HepG2 (cell line): ENCODE data around the gene NTN4. TPM values are rescaled to one million over a fixed set of nuclear protein-coding genes. Genes with fewer than 3 reads are reported as not detected.

Experiments
- ATAC-seq: fragments of 200-7000 bp; cut with Tn5 transposase; 3 replicates; pipeline ENCODE4 v1.9.1; 2020; ENCODE audit warnings: mild to moderate bottlenecking, moderate library complexity
- BruUV-seq: library from RNA; stranded (reverse); fragments of 400-500 nt; replicated peaks from 2 replicates; lab custom pipeline; 2021; lab: Mats Ljungman, UMichigan
- CTCF ChIA-PET: fragments of 300-600 bp; formaldehyde crosslinking; extraction: SDS; loops from one replicate; lab custom pipeline; 2021; ENCODE audit warnings: low total read pairs, inconsistent platforms, low intra/inter-chr PET ratio; lab: Yijun Ruan, JAX
- POLR2A ChIA-PET: fragments of 350-600 bp; sonication (Branson Sonifier 250); formaldehyde crosslinking; loops from one replicate; lab custom pipeline; 2020; ENCODE audit warnings: antibody characterized with exemption, inconsistent platforms; lab: Yijun Ruan, JAX
- DNase-seq: peaks from one replicate; pipeline ENCODE4 v3.0.0-alpha.2; 2015; ENCODE audit warnings: low spot score
- FAIRE-seq: peaks from 3 replicates; lab custom pipeline; 2011; peaks lifted over from hg19 to GRCh38; lab: Jason Lieb, UNC
- H2AFZ ChIP-seq: one replicate; pipeline ENCODE4 v1.6.1; 2011; ENCODE audit warnings: low read length, inconsistent platforms
- H3K27ac ChIP-seq: fragments of 300-600 bp; 3 replicates; pipeline ENCODE4 v1.8.0; 2011; ENCODE audit warnings: mixed run types, mild to moderate bottlenecking, mixed read lengths, low read length, inconsistent platforms; ENCODE audit not compliant: insufficient read depth; ENCODE audit errors: extremely low read length
- H3K27me3 ChIP-seq, 2 experiments: fragments of 200-600 bp in 1 of 2; 2 replicates in 1 of 2; 3 replicates in 1 of 2; pipeline versions ENCODE4 v1.6.0 to v1.8.0; 2011; ENCODE audit warnings: low read length in 2 of 2, mild to moderate bottlenecking in 2 of 2, moderate library complexity in 2 of 2, inconsistent platforms in 1 of 2; ENCODE audit not compliant: insufficient read depth in 2 of 2, control insufficient read depth in 1 of 2
- H3K36me3 ChIP-seq, 2 experiments: fragments of 200-600 bp in 1 of 2; replicated peaks in 1 of 2; 2 replicates in 1 of 2; 3 replicates in 1 of 2; pipeline versions ENCODE4 v1.5.1 to v1.8.0; 2011; ENCODE audit warnings: low read length in 2 of 2, inconsistent platforms in 1 of 2; ENCODE audit not compliant: insufficient read depth in 2 of 2, control insufficient read depth in 1 of 2
- H3K4me1 ChIP-seq: 2 replicates; pipeline ENCODE4 v1.5.1; 2012; ENCODE audit warnings: low read length, inconsistent platforms; ENCODE audit not compliant: insufficient read depth
- H3K4me2 ChIP-seq: 2 replicates; pipeline ENCODE4 v1.6.0; 2011; ENCODE audit warnings: low read depth, low read length, inconsistent platforms
- H3K4me3 ChIP-seq, 3 experiments: fragments of 200-600 bp in 1 of 3; sonication (generic), shearing (Covaris generic) in 1 of 3; replicated peaks in 1 of 3; 2 replicates each; pipeline ENCODE4 v1.5.1; 2011 to 2016; ENCODE audit warnings: low read length in 3 of 3, inconsistent platforms in 2 of 3, low read depth in 2 of 3, mild to moderate bottlenecking in 2 of 3, control low read depth in 1 of 3, mixed read lengths in 1 of 3; ENCODE audit not compliant: insufficient read depth in 1 of 3
- H3K79me2 ChIP-seq: one replicate; pipeline ENCODE4 v1.6.1; 2011; ENCODE audit warnings: low read length, inconsistent platforms; ENCODE audit not compliant: insufficient read depth
- H3K9ac ChIP-seq: 2 replicates; pipeline ENCODE4 v1.6.0; 2011; ENCODE audit warnings: mild to moderate bottlenecking, low read depth, low read length, inconsistent platforms; ENCODE audit not compliant: insufficient read depth
- H3K9me3 ChIP-seq: 2 replicates; pipeline ENCODE4 v1.5.1; 2012; ENCODE audit warnings: mild to moderate bottlenecking, low read length
- H4K20me1 ChIP-seq: 2 replicates; pipeline ENCODE4 v1.6.0; 2011; ENCODE audit warnings: inconsistent platforms, mild to moderate bottlenecking, low read length, moderate library complexity; ENCODE audit not compliant: insufficient read depth
- AGO1 ChIP-seq: fragments of 200-400 bp; formaldehyde crosslinking; IDR thresholded peaks from 2 replicates; pipeline ENCODE4 v1.6.1; 2017; ENCODE audit warnings: mild to moderate bottlenecking, low read depth, low read length, moderate library complexity; ENCODE audit not compliant: poor library complexity, severe bottlenecking
- FOXP4 ChIP-seq: sonication (generic); formaldehyde crosslinking; IDR thresholded peaks from 2 replicates; pipeline ENCODE4 v1.4.0; 2020; ENCODE audit warnings: missing genetic modification reagents
- HDAC6 ChIP-seq: fragments of 200-600 bp; sonication (generic); IDR thresholded peaks from 2 replicates; pipeline ENCODE4 v1.7.0; 2017; ENCODE audit warnings: mild to moderate bottlenecking, antibody characterized with exemption, low read length, low read depth
- MAFF ChIP-seq: IDR thresholded peaks from 2 replicates; pipeline ENCODE4 v1.6.1; 2011; ENCODE audit warnings: low read depth, low read length, improper control_type of control experiment
- MXI1 ChIP-seq: IDR thresholded peaks from 3 replicates; pipeline ENCODE4 v1.6.1; 2012; ENCODE audit warnings: low read depth, low read length, inconsistent platforms, borderline replicate concordance
- STAG1 ChIP-seq: sonication (generic); formaldehyde crosslinking; IDR thresholded peaks from 2 replicates; pipeline ENCODE4 v1.4.0; 2020; ENCODE audit warnings: missing genetic modification reagents
- ZNF224 ChIP-seq: sonication (generic); formaldehyde crosslinking; IDR thresholded peaks from 2 replicates; pipeline ENCODE4 v1.5.0; 2020; ENCODE audit warnings: mild to moderate bottlenecking, missing genetic modification reagents
- ZNF34 ChIP-seq: sonication (generic); formaldehyde crosslinking; IDR thresholded peaks from 2 replicates; pipeline ENCODE4 v1.4.0; 2020; ENCODE audit warnings: mild to moderate bottlenecking, missing genetic modification reagents, borderline replicate concordance
- ZNF546 ChIP-seq: sonication (generic); formaldehyde crosslinking; conservative IDR thresholded peaks from 2 replicates; pipeline ENCODE4 v1.8.1; 2023; ENCODE audit warnings: mild to moderate bottlenecking, missing genetic modification reagents
- ZNF816 ChIP-seq: sonication (generic); formaldehyde crosslinking; IDR thresholded peaks from 2 replicates; pipeline ENCODE4 v1.8.0; 2022; ENCODE audit warnings: missing genetic modification reagents, mild to moderate bottlenecking, borderline replicate concordance
- WGBS: methylation state at CpG from one replicate; pipeline ENCODE4 v1.1.6; 2017; ENCODE audit warnings: low lambda C conversion rate; 5-methylcytosine and 5-hydroxymethylcytosine counted together
- in situ Hi-C: cut with HindIII; loops from 2 replicates; pipeline ENCODE4 v1.10.0; 2017; ENCODE audit warnings: low pct_unique_long_range_greater_than_20kb; ENCODE audit not compliant: extremely low pct_ligation_motif_present
- intact Hi-C: fragments of 100-400 bp; cut with micrococcal nuclease; formaldehyde crosslinking; loops from one replicate; pipeline ENCODE4 v1.10.0; 2022; ENCODE audit not compliant: unreplicated experiment
- polyA plus RNA-seq, 8 experiments: library from polyadenylated mRNA; depleted of rRNA in 3 of 8; stranded (reverse) in 7 of 8; unstranded in 1 of 8; fragments of >200 nt; fragmentation: Illumina TruSeq in 4 of 8; extraction: Trizol in 4 of 8; gene quantifications; 2 replicates each; pipeline versions ENCODE4 v1.2.1 to v1.2.3, GENCODE V29; 2011 to 2016; ENCODE audit warnings: low read depth in 4 of 8, missing spikeins in 1 of 8, mixed read lengths in 1 of 8; ENCODE audit not compliant: insufficient read depth in 1 of 8
- total RNA-seq, 5 experiments: library from RNA; depleted of rRNA; stranded (reverse); fragments of >200 nt; fragmentation: Illumina TruSeq; extraction: Trizol; gene quantifications; 2 replicates each; pipeline ENCODE4 v1.2.3, GENCODE V29; 2016; ENCODE audit warnings: low read depth in 1 of 5
- TF ChIP-seq, protein P1 (sequence below): sonication (generic); formaldehyde crosslinking; IDR thresholded peaks from 2 replicates; pipeline ENCODE4 v1.9.0; 2022; ENCODE audit warnings: missing genetic modification reagents, mild to moderate bottlenecking, borderline replicate concordance
- TF ChIP-seq, protein P2 (sequence below): IDR thresholded peaks from 2 replicates; pipeline ENCODE4 v1.4.0; 2020; ENCODE audit warnings: mild to moderate bottlenecking, missing genetic modification reagents

The NTN4 gene
- total and polyA plus RNA-seq, 2 of the 13 experiments (the other 11 are each of a cell fraction or from before 2014, with no cell fraction given), result 7.8 to 11.5 TPM

DNA sequence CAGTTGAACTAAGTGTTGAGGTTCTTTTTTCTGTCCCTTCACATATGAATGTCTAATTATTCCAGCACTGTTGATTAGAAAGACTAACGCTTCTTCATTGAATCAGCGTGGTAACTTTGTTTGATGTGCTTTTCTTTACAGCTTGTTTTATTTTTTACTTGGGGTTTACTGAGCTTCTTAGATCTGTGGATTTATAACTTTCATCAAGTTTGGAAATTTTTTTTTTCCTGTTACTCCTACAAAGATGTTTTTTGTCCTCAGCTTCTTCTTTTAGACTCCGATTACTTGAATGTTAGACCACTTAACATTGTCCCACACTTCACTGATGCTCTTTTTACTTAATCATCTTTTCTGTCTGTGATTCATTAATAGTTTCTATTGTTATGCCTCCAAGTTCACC lies 31.5 kb downstream of the NTN4 start:
- Histone ChIP-seq H3K4me3 (no peak overlapping the region), H3K4me2 (no peak overlapping the region), H3K79me2 (peaks cover 3% of the 10 kb centered on the region), H2AFZ (no peak overlapping the region), H3K27ac (no peak overlapping the region), H3K9me3 (no peaks in the 10 kb centered on the region), H3K9ac (no peak overlapping the region), H3K4me1 (peaks cover 48% of the 10 kb centered on the region), H4K20me1 (no peaks in the 10 kb centered on the region), H3K27me3 (no peaks in the 10 kb centered on the region), H3K36me3 (no peaks in the 10 kb centered on the region)
- no peak for DNase-seq
- ChIA-PET POLR2A (no interaction called here), CTCF (no interaction called here)
- no peak for ATAC-seq
- FAIRE-seq, result no peak
- TF ChIP-seq, protein P1, sequence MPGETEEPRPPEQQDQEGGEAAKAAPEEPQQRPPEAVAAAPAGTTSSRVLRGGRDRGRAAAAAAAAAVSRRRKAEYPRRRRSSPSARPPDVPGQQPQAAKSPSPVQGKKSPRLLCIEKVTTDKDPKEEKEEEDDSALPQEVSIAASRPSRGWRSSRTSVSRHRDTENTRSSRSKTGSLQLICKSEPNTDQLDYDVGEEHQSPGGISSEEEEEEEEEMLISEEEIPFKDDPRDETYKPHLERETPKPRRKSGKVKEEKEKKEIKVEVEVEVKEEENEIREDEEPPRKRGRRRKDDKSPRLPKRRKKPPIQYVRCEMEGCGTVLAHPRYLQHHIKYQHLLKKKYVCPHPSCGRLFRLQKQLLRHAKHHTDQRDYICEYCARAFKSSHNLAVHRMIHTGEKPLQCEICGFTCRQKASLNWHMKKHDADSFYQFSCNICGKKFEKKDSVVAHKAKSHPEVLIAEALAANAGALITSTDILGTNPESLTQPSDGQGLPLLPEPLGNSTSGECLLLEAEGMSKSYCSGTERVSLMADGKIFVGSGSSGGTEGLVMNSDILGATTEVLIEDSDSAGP (CRISPR knock-in tag), result no peak
- TF ChIP-seq ZNF224 (no peak), HDAC6 (no peak)
- intact Hi-C loops (no loop called here), in situ Hi-C loops (no loop called here)
- WGBS, result 98% methylated on average over 3 of the region's 3 CpGs
- no TSS peak for BruUV-seq

- no peak overlapping the region for H3K4me3 ChIP-seq
- H3K79me2 ChIP-seq, result no peaks in the 10 kb centered on the region
- DNase-seq (no peak), ATAC-seq (no peak), FAIRE-seq (no peak)
- H4K20me1 ChIP-seq, result no peaks in the 10 kb centered on the region
- peaks cover 22% of the 10 kb centered on the region for H3K4me1 ChIP-seq
- H3K9ac ChIP-seq, result no peak overlapping the region
- H3K9me3 ChIP-seq, result no peaks in the 10 kb centered on the region
- H3K4me2 ChIP-seq, result no peak overlapping the region
- WGBS, result 82% methylated on average over 5 of the region's 5 CpGs
- CTCF ChIA-PET, result no interaction called here
- no peak overlapping the region for H3K27ac ChIP-seq
- BruUV-seq, result no TSS peak
- intact Hi-C loops, result no loop called here
- H3K36me3 ChIP-seq, result no peaks in the 10 kb centered on the region
- H3K27me3 ChIP-seq, result no peaks in the 10 kb centered on the region
- in situ Hi-C loops, result no loop called here
- H2AFZ ChIP-seq, result no peak overlapping the region
- POLR2A ChIA-PET, result no interaction called here
- TF ChIP-seq MAFF (no peak), ZNF816 (CRISPR knock-in tag) (no peak), ZNF34 (CRISPR knock-in tag) (no peak), MXI1 (no peak), AGO1 (no peak), STAG1 (CRISPR knock-in tag) (no peak), ZNF546 (CRISPR knock-in tag) (no peak), FOXP4 (CRISPR knock-in tag) (no peak)
- TF ChIP-seq, protein P2, sequence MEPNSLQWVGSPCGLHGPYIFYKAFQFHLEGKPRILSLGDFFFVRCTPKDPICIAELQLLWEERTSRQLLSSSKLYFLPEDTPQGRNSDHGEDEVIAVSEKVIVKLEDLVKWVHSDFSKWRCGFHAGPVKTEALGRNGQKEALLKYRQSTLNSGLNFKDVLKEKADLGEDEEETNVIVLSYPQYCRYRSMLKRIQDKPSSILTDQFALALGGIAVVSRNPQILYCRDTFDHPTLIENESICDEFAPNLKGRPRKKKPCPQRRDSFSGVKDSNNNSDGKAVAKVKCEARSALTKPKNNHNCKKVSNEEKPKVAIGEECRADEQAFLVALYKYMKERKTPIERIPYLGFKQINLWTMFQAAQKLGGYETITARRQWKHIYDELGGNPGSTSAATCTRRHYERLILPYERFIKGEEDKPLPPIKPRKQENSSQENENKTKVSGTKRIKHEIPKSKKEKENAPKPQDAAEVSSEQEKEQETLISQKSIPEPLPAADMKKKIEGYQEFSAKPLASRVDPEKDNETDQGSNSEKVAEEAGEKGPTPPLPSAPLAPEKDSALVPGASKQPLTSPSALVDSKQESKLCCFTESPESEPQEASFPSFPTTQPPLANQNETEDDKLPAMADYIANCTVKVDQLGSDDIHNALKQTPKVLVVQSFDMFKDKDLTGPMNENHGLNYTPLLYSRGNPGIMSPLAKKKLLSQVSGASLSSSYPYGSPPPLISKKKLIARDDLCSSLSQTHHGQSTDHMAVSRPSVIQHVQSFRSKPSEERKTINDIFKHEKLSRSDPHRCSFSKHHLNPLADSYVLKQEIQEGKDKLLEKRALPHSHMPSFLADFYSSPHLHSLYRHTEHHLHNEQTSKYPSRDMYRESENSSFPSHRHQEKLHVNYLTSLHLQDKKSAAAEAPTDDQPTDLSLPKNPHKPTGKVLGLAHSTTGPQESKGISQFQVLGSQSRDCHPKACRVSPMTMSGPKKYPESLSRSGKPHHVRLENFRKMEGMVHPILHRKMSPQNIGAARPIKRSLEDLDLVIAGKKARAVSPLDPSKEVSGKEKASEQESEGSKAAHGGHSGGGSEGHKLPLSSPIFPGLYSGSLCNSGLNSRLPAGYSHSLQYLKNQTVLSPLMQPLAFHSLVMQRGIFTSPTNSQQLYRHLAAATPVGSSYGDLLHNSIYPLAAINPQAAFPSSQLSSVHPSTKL (CRISPR knock-in tag), result no peak
Measured at GRCh38 chr12:95756362-95756761, 34.2 kb downstream of the NTN4 start.
